Measurements from ENCODE around the gene DLGAP1.
"Not testable (repeated sequence)": the region's sequence is repeated elsewhere in the genome, so short reads cannot be mapped to it uniquely, and the experiment has no call there.

The DLGAP1 gene

DNA sequence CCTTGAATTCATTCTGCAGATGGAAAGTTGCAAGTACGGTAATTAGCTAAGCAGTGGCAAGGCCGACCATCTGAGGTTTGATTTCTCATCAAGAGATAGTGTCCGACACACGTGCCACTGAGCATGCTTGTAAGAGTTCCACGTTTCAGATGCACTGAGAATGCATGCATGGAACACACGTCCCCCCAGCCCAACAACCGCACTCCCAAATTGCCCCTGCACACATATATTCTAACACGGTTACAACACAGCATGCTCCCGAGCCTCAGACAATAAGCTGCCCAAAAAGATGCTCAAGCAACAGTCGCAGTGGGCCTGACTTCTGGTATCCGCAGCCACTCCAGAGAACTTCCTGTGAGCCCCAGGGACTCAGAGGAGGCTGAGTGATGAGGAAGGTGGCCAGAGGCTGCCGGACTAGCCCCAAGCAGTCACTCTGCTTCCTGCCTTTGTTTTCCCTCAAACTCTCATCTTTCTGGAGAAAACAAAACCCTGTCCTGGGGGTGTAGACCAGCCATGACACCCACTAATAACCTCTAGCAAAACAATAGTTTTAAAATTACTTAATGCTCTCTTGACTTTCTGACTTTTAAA is 801.2 kb downstream of the DLGAP1 start:
- DNase-seq (ENCODE audit: low read depth), result no peak

DNA sequence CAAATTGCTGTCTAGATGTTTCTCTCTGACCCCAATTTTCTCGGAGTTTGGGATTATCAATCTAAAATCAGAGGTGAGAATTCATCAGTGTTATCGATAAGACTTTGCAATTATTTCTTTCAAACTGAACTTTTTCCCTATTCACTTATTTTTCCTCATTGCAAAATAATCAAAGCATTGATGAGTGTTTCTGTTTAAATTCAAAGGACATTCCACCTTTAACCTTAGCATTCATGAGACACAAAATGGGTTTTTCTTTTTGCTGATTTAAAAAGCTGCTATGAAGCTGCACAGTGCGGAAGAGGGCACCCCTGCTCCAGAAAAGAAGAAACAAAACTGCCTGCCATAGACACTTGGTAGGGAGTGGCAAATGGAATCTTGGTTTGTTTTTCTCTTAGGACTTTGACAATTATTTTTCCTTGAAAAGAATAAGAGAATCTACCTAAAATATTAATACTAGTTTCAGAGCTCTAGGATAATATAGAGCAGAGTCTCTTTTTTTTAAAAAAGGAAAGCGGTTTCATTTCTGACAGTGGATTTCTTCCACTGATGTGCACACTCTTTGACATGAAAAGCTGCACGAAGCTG is 801.8 kb downstream of the DLGAP1 start:
- DNase-seq (ENCODE audit: low read depth), result no peak

- DNase-seq (ENCODE audit: low read depth), result no peak
Observed at GRCh38 chr18:3652380-3653262, 802.5 kb downstream of the DLGAP1 start.

DNA sequence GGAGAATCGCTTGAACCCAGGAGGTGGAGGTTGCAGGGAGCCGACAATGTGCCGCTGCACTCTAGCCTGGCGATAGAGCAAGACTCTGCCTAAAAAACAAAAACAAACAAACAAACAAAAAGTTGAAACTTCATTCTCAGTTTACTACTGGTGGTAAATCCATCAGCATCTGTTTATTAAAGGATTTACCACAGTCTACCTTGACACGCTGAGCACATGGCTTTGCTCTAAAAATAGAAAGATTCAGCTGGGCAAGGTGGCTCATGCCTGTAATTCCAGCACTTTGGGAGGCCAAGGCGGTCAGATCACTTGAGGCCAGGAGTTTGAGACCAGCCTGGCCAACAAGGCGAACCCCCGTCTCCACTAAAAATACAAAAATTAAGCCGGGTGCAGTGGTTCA is 803.8 kb downstream of the DLGAP1 start:
- no peak for DNase-seq (ENCODE audit: low read depth)

DNA sequence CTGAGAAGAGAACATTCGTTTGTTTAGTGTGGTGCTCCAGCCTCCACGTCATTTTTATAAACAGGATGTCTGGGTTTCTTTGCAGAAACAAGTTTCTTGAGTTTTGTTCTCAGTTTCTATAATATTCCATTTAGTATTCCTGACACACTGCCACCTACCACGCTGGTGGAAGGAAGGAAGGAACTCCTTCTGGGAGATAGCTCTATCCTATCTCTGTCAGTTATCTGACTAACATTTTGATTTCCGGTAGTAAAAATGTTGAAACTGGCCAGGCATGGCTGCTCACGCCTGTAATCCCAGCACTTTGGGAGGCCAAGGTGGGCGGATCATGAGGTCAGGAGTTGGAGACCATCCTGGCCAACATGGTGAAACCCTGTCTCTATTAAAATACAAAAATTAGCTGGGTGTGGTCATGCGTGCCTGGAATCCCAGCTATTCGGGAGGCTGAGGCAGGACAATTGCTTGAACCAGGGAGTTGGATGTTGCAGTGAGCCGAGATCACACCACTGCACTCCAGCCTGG is 804.5 kb downstream of the DLGAP1 start:
- not testable (repeated sequence) for DNase-seq (ENCODE audit: low read depth)

GRCh38 chr18:3649633-3650426 is 805.3 kb downstream of the DLGAP1 start:
- DNase-seq (ENCODE audit: low read depth), result no peak

- no peak for DNase-seq (ENCODE audit: low read depth)
Observed at GRCh38 chr18:3649135-3649632, 805.9 kb downstream of the DLGAP1 start.

DNA sequence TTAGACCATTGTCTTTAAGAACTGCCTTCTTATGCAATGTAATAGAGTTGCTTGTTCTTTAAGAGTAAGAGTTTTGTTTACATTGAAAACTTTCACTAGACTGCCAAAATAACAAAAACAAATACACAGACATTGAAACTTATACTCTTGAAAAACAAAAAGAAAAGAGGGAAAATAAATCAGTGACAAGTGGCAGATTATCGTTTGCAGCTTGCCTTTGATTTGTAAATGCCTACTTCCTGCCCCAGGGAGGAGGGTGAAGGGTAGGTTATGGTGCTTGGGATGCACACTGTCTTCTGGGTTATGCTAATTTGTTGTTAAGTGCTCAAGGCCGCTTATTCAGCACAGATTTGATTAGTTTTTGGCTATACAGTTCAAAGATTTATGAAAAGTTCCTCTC is 806.5 kb downstream of the DLGAP1 start:
- DNase-seq (ENCODE audit: low read depth), result no peak

GRCh38 chr18:3648200-3648599 is 806.9 kb downstream of the DLGAP1 start:
- DNase-seq (ENCODE audit: low read depth), result no peak

GRCh38 chr18:3647636-3648035 is 807.5 kb downstream of the DLGAP1 start:
- no peak for DNase-seq (ENCODE audit: low read depth)

DNA sequence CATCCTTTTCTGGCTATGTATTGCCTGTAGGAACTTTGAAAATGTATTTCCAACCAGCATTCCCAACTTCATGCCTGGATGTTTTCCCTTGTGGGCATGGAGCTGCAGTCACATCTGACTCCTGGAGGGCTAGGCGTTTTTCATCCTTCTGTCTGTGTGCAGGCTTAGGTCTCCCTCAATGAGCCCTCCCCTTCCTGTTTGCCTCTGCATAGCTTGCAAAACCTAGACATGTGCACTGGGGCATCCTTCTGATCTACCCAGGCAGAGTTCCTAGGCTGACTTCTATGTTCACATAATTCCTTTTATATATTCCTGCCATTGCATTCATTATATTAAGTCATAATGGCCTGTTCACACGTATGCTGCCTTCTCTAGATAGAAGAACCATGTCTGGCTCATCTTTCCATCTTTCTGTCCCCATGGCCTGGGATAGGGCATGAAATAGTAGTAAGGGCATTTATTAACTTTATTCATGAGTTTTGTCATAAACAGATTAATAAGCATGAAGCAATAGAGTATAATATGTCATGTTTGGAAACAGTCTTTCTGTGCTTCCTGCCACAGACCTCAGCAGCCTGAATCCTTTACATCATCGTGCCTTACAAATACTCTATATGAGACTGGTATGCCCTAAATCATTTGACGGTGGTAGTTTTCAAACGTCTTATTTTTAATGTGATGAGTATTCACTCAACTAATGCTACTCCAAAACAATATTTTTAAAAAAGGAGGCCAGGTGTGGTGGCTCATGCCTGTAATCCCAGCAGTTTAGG is 809.5 kb downstream of the DLGAP1 start:
- DNase-seq (ENCODE audit: low read depth), result no peak

DNA sequence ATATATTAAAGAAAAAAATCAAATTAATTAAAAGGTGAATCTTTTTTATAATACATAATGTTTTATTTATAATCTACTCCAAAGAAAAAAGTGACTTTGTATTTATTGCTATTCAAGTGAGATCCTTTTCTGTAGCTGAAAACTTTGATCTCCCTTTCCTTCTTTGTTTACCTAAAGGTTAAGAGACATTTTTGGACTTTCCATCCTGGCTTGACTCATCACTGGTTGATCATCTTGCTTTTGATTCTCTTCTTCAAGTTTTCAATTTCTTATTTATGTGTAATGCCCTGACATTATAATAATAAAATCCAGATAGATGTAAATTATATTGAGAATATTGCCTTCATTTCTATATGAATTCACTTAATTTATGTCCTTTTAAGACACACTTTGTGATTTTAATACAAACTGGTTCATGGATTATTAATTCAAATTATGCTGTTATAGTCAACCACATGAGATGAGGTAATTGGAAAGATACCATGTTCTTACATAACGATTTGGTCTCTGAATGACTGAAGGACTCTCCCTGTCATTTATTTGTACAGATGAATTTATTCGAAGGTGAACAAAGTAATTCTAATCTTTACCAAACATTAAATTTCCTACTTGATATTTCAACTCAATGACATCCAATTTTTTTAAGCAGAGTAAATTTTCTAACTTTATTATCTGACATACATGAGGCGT is 820.7 kb downstream of the DLGAP1 start:
- no peak for DNase-seq (ENCODE audit: low read depth)

DNA sequence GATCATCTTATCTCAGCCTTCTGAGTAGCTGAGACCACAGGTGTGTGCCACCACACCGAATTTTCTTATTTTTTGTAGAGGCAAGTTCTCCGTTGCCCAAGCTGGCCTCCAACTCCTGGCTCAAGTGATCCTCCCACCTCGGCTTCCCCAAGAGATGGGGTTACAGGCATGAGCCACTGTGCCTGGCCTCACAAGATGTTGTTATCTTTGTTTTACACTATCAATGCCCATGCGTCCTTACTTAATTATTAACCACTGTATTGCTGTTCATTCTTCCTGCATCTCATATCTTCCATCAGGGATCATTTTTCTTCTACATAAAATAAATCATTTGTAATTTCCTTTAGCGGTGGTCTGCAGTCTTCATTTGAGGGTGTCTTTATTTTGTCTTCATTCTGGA is 823.2 kb downstream of the DLGAP1 start:
- no peak for DNase-seq (ENCODE audit: low read depth)

GRCh38 chr18:3626929-3627458 is 828.1 kb downstream of the DLGAP1 start:
- DNase-seq (ENCODE audit: low read depth), result no peak

GRCh38 chr18:3625742-3626091 is 829.4 kb downstream of the DLGAP1 start:
- no peak for DNase-seq (ENCODE audit: low read depth)

DNA sequence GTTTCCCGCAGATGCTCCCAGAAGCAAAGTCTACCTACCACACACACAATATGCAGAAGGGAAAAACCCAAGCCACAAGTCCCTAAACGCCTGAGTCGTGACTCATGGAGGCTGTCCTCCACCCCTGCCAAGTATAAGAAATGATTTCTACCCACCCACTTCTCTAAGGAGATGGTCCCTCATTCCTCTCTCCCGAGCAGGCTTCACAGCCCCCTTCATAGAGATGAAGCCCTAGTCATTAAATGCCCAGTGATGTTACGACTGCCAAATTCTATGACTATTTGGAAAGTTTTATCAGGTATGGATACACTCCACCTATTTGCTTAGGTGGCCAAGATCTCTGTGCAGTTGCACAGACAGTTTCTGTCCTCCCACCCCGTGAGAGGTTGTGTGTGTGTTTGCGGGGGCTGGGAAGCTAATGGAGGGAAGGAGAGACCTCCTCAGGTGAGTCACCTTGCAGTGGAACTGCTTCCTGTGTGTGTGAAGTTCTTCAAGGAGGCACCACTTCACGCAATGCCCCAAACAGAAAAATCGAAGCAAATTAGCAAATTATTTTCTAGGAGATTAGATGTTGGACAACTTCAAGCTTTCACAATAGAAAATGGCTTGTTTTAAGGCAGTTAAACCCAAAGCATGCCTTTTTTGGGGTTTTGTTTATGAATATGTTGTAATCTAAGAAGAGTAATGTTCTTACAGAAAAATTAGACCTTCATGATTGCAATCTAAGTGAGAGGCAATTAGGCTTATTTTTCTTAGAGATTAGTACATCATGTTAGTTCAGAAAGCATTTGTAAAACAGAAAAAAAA is 830.0 kb downstream of the DLGAP1 start:
- peak; percentile 51 for DNase-seq (ENCODE audit: low read depth)

GRCh38 chr18:3624546-3624934 is 830.6 kb downstream of the DLGAP1 start:
- no peak for DNase-seq (ENCODE audit: low read depth)

DNA sequence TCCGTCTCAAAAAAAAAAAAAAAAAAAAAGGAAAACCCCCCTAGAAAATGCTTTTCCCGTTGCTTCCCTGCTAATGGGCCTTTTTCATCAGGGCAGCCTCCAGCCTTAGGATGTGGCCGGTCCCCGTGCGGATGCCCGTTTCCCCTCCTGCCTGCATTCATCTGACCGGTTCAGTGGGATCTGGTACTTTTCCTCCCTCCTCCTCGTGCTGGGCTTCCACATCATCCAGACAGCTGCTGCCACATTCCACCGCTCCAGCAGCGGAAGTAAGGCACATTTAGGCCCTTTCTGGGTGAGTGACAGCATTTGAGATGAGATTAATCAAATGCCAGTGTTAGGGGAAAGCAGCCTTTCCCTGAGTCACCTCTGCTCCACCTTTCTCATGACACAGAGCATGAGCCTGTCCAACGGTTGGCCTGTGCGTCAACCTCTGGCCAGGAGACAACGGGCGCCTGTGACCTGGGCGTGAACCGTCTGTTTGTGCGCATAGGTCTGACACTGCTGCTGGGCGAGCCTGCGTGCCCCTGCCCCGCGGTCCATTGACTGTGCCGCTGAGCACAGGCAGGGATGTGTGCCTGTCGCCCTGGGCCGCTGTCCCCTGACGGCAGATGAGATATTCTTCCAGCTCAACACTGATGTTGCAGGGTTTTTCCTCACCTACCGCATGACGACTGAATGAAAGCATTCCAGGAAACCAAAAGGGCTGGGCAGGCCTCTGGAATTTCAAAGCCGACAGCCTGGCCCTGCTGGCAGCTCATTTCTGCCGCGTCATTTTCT is 831.1 kb downstream of the DLGAP1 start:
- no peak for DNase-seq (ENCODE audit: low read depth)

All from T-helper 22 cell (primary cell).